PFSK-1 (cell line): Measurements from ENCODE around the gene CHGA.

ENCODE experiments used
- POLR2AphosphoS5 ChIP-seq: IDR thresholded peaks from 2 replicates; pipeline ENCODE4 v1.6.1; 2012; ENCODE audit warnings: low read depth, mild to moderate bottlenecking, control low read depth, low read length, moderate library complexity
- SIN3A ChIP-seq: IDR thresholded peaks from 2 replicates; pipeline ENCODE4 v1.6.1; 2012; ENCODE audit warnings: mild to moderate bottlenecking, low read length, moderate library complexity, borderline replicate concordance; ENCODE audit not compliant: insufficient read depth
- TAF1 ChIP-seq: IDR thresholded peaks from 2 replicates; pipeline ENCODE4 v1.6.1; 2012; ENCODE audit warnings: low read length, control low read depth, borderline replicate concordance; ENCODE audit not compliant: insufficient read depth
- TF ChIP-seq, protein P1 (sequence below), 2 experiments: IDR thresholded peaks; 2 replicates each; pipeline versions ENCODE4 v1.6.1 to v1.8.0; 2011 to 2012; ENCODE audit warnings: low read depth in 2 of 2, low read length in 2 of 2, control low read depth in 1 of 2, inconsistent platforms in 1 of 2, mild to moderate bottlenecking in 1 of 2, moderate library complexity in 1 of 2; ENCODE audit not compliant: insufficient read depth in 1 of 2

DNA sequence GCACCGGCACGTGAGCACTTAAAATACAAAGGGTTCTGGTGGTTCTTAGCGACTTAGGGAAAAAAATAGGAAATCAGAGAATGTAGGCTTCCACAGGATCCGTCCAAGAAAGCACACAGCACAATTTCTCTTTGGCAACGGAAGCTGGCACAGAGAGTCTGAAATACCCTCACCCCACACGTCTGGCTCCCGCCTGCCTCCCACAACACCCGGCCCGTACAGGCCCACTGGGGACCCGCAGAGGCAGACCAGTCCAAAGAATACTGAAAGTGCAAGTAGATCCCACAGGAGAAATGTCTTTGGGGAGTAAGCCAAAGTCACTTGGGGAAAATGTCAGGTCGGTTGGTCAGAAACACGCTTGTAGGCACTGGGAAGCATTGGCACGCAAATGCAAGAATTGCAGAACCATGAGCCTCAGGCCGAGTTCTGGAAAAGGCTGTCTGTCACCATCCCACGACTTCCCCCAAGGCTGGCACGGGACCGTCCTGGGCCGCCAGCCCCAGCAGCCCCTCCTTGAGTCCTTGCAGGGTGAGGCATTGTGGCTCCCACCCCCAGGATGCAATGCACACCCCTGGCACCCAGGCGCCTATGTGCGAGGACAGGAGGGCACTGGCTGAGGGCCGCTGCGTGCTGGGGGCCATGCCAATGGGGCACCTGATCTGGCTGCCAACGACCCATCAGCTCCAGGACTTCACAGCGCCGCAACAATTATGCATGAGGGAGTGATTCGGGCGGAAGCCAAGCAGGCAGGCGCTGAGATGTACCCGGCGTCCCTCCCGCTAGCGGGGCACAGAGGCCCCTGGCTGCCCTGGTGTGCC is 29.7 kb downstream of the CHGA start:
- no peak for TF ChIP-seq POLR2AphosphoS5
- no peak for TF ChIP-seq TAF1
- TF ChIP-seq SIN3A = no peak
- TF ChIP-seq, protein P1, sequence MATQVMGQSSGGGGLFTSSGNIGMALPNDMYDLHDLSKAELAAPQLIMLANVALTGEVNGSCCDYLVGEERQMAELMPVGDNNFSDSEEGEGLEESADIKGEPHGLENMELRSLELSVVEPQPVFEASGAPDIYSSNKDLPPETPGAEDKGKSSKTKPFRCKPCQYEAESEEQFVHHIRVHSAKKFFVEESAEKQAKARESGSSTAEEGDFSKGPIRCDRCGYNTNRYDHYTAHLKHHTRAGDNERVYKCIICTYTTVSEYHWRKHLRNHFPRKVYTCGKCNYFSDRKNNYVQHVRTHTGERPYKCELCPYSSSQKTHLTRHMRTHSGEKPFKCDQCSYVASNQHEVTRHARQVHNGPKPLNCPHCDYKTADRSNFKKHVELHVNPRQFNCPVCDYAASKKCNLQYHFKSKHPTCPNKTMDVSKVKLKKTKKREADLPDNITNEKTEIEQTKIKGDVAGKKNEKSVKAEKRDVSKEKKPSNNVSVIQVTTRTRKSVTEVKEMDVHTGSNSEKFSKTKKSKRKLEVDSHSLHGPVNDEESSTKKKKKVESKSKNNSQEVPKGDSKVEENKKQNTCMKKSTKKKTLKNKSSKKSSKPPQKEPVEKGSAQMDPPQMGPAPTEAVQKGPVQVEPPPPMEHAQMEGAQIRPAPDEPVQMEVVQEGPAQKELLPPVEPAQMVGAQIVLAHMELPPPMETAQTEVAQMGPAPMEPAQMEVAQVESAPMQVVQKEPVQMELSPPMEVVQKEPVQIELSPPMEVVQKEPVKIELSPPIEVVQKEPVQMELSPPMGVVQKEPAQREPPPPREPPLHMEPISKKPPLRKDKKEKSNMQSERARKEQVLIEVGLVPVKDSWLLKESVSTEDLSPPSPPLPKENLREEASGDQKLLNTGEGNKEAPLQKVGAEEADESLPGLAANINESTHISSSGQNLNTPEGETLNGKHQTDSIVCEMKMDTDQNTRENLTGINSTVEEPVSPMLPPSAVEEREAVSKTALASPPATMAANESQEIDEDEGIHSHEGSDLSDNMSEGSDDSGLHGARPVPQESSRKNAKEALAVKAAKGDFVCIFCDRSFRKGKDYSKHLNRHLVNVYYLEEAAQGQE (IDR thresholded peaks at IDR 0.05; ENCODE audit: insufficient read depth in 1 of 2, low read depth in 2 of 2, low read length in 2 of 2) = no peak
